ENCODE results near the gene HOXA9. TPM values are rescaled to one million over a fixed set of nuclear protein-coding genes. Genes with fewer than 3 reads are reported as not detected.

Gene HOXA9
- 10 to 100 TPM in 3 of 8 experiments, 1 to 10 TPM in 5; 1.3 to 95.2 (median 2.5) TPM for total RNA-seq

GRCh38 chr7:27165089-27165995, at the start of gene HOXA9:
Gene HOXA9 (minus strand): TSS chr7:27165537. CDS start chr7:27165457, 80 bp downstream.
- peak in 4 of 8 experiments; percentile 1 to 20 (median 14) for ATAC-seq (replicated peaks in 6 of 8)
- Histone ChIP-seq H3K27ac (no peak within 1 kb of the TSS), H3K4me3 (peak within 1 kb of the TSS; percentile 23 to 35 (median 31)), H3K4me1 (replicated peaks in 1 of 2) (peaks cover 7 to 18% of the 10 kb centered on the region in 2 donors)
- 0 to 65% (median 7%) methylated on average over 4 to 24 of the region's 82 CpGs; no CpG with 5 or more reads in 1 of the 10 experiments for WGBS, 10 experiments
- in situ Hi-C loops (cut with MboI; ENCODE audit: low pct_unique_long_range_greater_than_20kb in 2 of 9, low sequenced_read_pairs in 9 of 9, unreplicated experiment in 9 of 9), result loop anchor here in 5 of 9 experiments (25.0 kb wide), 3 partner anchors 778 to 1303 kb away; no protein-coding TSS in a partner anchor

- ATAC-seq (replicated peaks in 6 of 8), result no peak
- 0 to 83% (median 24%) methylated on average over 1 to 7 of the region's 8 CpGs; no CpG with 5 or more reads in 3 of the 10 experiments for WGBS, 10 experiments
- Histone ChIP-seq H3K4me3 (no peak overlapping the region), H3K27ac (no peak overlapping the region), H3K4me1 (replicated peaks in 1 of 2) (no peaks in the 10 kb centered on the region)
- in situ Hi-C loops (cut with MboI; ENCODE audit: low pct_unique_long_range_greater_than_20kb in 2 of 9, low sequenced_read_pairs in 9 of 9, unreplicated experiment in 9 of 9), result loop anchor here in 5 of 9 experiments (25.0 kb wide), 4 partner anchors 373 to 798 kb away; no protein-coding TSS in a partner anchor
These were observed 49.1 kb upstream of the HOXA9 start for GRCh38 chr7:27214239-27214950.

- Histone ChIP-seq H3K4me3 (no peak overlapping the region), H3K27ac (no peak overlapping the region), H3K4me1 (replicated peaks in 1 of 2) (no peaks in the 10 kb centered on the region)
- ATAC-seq (replicated peaks in 6 of 8), result no peak
- in situ Hi-C loops (cut with MboI; ENCODE audit: low pct_unique_long_range_greater_than_20kb in 2 of 9, low sequenced_read_pairs in 9 of 9, unreplicated experiment in 9 of 9), result loop anchor here in 5 of 9 experiments (25.0 kb wide), 4 partner anchors 374 to 799 kb away; no protein-coding TSS in a partner anchor
- 10 to 100% (median 85%) methylated on average over 1 to 13 of the region's 50 CpGs; no CpG with 5 or more reads in 5 of the 10 experiments for WGBS, 10 experiments
These were observed 48.3 kb upstream of the HOXA9 start for GRCh38 chr7:27213433-27214238.

DNA sequence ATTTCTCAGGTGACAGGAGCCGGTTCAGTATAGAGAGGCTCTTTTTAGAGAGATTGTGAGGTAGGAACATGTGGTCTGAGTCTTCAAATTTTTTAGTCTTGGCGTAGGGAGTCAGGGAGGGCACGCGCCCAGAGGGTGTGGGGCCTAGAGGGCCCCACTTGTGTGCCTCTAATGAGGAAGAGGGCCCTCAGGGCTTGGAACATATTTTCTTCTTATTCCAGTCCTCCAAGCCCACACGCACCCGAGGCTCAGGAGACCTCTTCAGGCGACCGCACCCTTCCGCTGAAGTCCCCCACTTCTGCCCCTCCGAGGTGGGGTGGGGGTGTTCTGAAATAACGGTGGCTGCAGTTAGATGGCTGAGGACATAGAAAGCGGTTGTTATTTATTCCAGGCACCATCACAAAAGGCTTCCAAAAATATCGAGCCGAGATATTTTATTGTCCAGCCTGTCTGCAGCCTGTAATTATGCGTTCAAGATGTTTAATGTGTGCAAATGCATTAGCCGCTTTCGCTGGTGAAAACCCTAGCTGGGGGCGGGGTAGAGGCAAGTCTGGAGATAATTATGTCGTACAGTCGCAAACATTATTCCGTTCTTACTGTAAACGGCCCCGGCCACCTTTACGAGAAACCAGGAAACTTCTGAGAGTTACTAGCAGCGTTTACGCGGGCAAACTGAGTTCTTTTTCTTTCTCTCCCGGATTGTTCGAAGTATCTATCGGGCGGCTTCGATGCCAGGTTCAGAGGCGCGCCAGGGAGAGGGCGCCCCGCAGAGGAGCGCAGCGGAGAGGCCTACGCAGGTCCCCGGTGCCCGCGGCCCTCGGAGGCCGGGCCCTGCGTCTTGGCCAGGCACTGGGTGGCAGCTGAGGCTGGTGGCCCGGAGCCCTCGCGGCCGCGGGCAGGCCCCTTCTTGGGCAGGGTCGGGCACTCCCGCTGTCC, 47.4 kb upstream of the HOXA9 start:
- Histone ChIP-seq H3K4me3 (no peak overlapping the region), H3K27ac (no peak overlapping the region), H3K4me1 (replicated peaks in 1 of 2) (no peaks in the 10 kb centered on the region)
- WGBS, 10 experiments, result 5 to 45% (median 20%) methylated on average over 4 to 19 of the region's 52 CpGs; no CpG with 5 or more reads in 3 of the 10 experiments
- in situ Hi-C loops (cut with MboI; ENCODE audit: low pct_unique_long_range_greater_than_20kb in 2 of 9, low sequenced_read_pairs in 9 of 9, unreplicated experiment in 9 of 9), result loop anchor here in 5 of 9 experiments (25.0 kb wide), 4 partner anchors 375 to 800 kb away; no protein-coding TSS in a partner anchor
- ATAC-seq (replicated peaks in 6 of 8), result peak in 2 of 8 experiments; percentile 83 to 86

- ATAC-seq (replicated peaks in 6 of 8), result no peak
- no peaks in the 10 kb centered on the region for H3K4me1 ChIP-seq (replicated peaks in 1 of 2)
- in situ Hi-C loops (cut with MboI; ENCODE audit: low pct_unique_long_range_greater_than_20kb in 2 of 9, low sequenced_read_pairs in 9 of 9, unreplicated experiment in 9 of 9), result loop anchor here in 5 of 9 experiments (25.0 kb wide), 4 partner anchors 376 to 801 kb away; no protein-coding TSS in a partner anchor
- WGBS, 10 experiments, result 16 to 88% (median 21%) methylated on average over 1 to 3 of the region's 3 CpGs; no CpG with 5 or more reads in 3 of the 10 experiments
- H3K4me3 ChIP-seq, result no peak overlapping the region
- no peak overlapping the region for H3K27ac ChIP-seq
These were observed 46.4 kb upstream of the HOXA9 start for GRCh38 chr7:27211764-27212204.

DNA sequence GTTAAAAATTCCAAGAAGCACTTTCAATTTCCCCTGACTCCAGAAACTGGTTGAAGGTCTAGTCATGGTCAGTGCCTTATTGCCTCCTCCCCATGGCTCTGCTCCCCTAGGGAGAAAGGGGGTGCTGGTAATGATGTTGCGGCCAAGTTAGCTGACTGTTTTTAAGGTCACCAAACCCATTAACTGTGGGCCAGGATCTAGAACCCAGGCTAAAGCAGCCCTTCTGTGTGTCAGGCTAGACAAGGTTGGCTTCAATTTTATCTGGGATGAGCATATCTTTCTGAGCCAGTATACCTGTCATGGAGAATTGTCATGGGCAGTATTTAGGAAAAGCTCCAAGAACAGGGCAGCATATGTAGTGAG, 45.7 kb upstream of the HOXA9 start:
- ATAC-seq (replicated peaks in 6 of 8), result no peak
- in situ Hi-C loops (cut with MboI; ENCODE audit: low pct_unique_long_range_greater_than_20kb in 2 of 9, low sequenced_read_pairs in 9 of 9, unreplicated experiment in 9 of 9), result loop anchor here in 5 of 9 experiments (25.0 kb wide), 4 partner anchors 376 to 801 kb away; no protein-coding TSS in a partner anchor
- 80 to 100% (median 83%) methylated on average over 1 of the region's 1 CpG; no CpG with 5 or more reads in 7 of the 10 experiments for WGBS, 10 experiments
- no peak overlapping the region for H3K27ac ChIP-seq
- H3K4me3 ChIP-seq, result no peak overlapping the region
- H3K4me1 ChIP-seq (replicated peaks in 1 of 2), result no peaks in the 10 kb centered on the region

DNA sequence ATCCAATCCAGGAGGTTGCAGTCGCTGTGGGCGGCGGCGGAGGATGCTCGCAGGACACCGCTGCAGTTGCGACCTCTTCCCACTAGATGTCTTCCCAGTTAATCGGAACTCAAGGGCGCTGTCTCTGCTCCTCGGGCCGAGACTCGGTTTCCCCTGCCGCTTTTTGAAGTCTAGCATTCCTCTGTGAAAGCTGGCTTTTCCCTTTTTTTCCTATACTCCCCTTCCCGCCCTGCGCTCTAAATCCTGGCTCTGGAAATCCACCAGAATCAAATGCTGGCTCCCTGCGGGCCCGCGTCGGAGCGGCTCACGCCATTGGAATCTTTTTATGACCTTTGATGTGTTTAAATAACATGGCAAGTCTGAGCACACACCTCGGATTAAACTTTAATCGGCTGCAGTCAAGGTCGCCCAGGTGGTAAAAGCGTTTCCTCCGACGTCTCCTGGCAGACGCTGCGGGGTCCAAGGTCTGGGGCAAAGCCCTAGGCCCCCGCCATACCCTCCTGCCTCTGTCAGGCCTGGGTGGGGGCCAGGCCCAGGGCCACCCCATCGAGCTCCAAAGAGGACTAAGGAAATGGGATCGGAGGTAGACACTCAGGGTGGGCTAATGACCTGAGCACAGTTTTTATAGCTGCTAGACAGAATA, 45.2 kb upstream of the HOXA9 start:
- Histone ChIP-seq H3K4me3 (no peak overlapping the region), H3K4me1 (replicated peaks in 1 of 2) (no peaks in the 10 kb centered on the region), H3K27ac (no peak overlapping the region)
- in situ Hi-C loops (cut with MboI; ENCODE audit: low pct_unique_long_range_greater_than_20kb in 2 of 9, low sequenced_read_pairs in 9 of 9, unreplicated experiment in 9 of 9), result loop anchor here in 5 of 9 experiments (25.0 kb wide), 4 partner anchors 377 to 802 kb away; no protein-coding TSS in a partner anchor
- ATAC-seq (replicated peaks in 6 of 8), result peak in 7 of 8 experiments; percentile 39 to 57 (median 44)
- WGBS, 10 experiments, result 0 to 62% (median 9%) methylated on average over 1 to 20 of the region's 32 CpGs; no CpG with 5 or more reads in 2 of the 10 experiments

DNA sequence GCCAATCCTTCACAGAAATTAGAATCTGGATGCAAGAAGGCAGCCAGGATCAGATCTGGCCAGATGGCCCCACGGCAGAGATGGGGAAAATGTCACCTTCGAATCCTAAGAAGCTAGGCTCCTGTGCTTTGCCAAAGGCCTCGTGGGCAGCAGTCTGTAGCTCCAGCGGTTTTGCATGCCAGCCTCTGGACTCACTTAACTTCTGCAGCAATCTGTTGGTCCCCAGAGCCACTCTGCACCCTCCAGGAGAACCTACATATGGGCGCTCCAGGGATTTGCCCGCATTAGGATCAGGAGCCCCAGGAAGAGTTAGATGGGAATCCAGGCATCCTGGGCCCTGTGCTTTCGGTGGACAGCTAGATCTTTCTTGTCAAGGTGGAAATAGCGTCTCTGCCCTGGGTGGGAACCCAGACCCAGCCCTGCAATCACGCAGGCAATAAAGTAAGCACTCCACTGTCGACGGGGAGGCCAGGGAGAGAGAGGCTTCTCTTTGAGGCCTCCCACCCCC, 44.6 kb upstream of the HOXA9 start:
- H3K4me1 ChIP-seq (replicated peaks in 1 of 2), result no peaks in the 10 kb centered on the region
- H3K4me3 ChIP-seq, result no peak overlapping the region
- H3K27ac ChIP-seq, result no peak overlapping the region
- 0 to 77% (median 27%) methylated on average over 4 to 9 of the region's 11 CpGs; no CpG with 5 or more reads in 5 of the 10 experiments for WGBS, 10 experiments
- in situ Hi-C loops (cut with MboI; ENCODE audit: low pct_unique_long_range_greater_than_20kb in 2 of 9, low sequenced_read_pairs in 9 of 9, unreplicated experiment in 9 of 9), result loop anchor here in 6 of 9 experiments (10.0 to 25.0 kb wide), 5 partner anchors 365 to 802 kb away; no protein-coding TSS in a partner anchor
- ATAC-seq (replicated peaks in 6 of 8), result no peak

- in situ Hi-C loops (cut with MboI; ENCODE audit: low pct_unique_long_range_greater_than_20kb in 2 of 9, low sequenced_read_pairs in 9 of 9, unreplicated experiment in 9 of 9), result loop anchor here in 6 of 9 experiments (10.0 to 25.0 kb wide), 5 partner anchors 366 to 803 kb away; no protein-coding TSS in a partner anchor
- no peak overlapping the region for H3K27ac ChIP-seq
- H3K4me3 ChIP-seq, result no peak overlapping the region
- WGBS, 10 experiments, result 40 to 100% (median 65%) methylated on average over 1 to 2 of the region's 4 CpGs; no CpG with 5 or more reads in 4 of the 10 experiments
- no peak for ATAC-seq (replicated peaks in 6 of 8)
- no peaks in the 10 kb centered on the region for H3K4me1 ChIP-seq (replicated peaks in 1 of 2)
These were observed 43.7 kb upstream of the HOXA9 start for GRCh38 chr7:27208998-27209397.

- in situ Hi-C loops (cut with MboI; ENCODE audit: low pct_unique_long_range_greater_than_20kb in 2 of 9, low sequenced_read_pairs in 9 of 9, unreplicated experiment in 9 of 9), result loop anchor here in 6 of 9 experiments (10.0 to 25.0 kb wide), 5 partner anchors 367 to 805 kb away; no protein-coding TSS in a partner anchor
- no peaks in the 10 kb centered on the region for H3K4me1 ChIP-seq (replicated peaks in 1 of 2)
These were observed 42.1 kb upstream of the HOXA9 start for GRCh38 chr7:27207348-27207985.

More at GRCh38 chr7:27207348-27207985, 42.1 kb upstream of the HOXA9 start:
- ATAC-seq (replicated peaks in 6 of 8), result no peak
- no peak overlapping the region for H3K4me3 ChIP-seq
- H3K27ac ChIP-seq, result no peak overlapping the region
- WGBS, 10 experiments, result 0 to 88% (median 28%) methylated on average over 2 to 7 of the region's 7 CpGs

Data from motor neuron (in vitro differentiated cells).